NCI-H345 treated with DMSO at 0.1 percent for 48 hours (cell line): ENCODE data around the gene PPHLN1.
"Not testable (repeated sequence)": the region's sequence is repeated elsewhere in the genome, so short reads cannot be mapped to it uniquely, and the experiment has no call there.

Experiments used
- DNase-seq: peaks from one replicate; lab custom pipeline; 2025; ENCODE audit not compliant: unreplicated experiment; lab: John Stamatoyannopoulos, UW

The PPHLN1 gene

GRCh38 chr12:42365486-42365885 is 39.5 kb downstream of the PPHLN1 start:
- DNase-seq = no peak

GRCh38 chr12:42370013-42370412 is 44.0 kb downstream of the PPHLN1 start:
- DNase-seq = no peak

GRCh38 chr12:42372154-42372791 is 46.3 kb downstream of the PPHLN1 start:
- DNase-seq = peak; percentile 4

GRCh38 chr12:42373669-42374068 is 47.7 kb downstream of the PPHLN1 start:
- no peak for DNase-seq

GRCh38 chr12:42380733-42381132 is 54.8 kb downstream of the PPHLN1 start:
- no peak for DNase-seq

GRCh38 chr12:42382013-42382696 is 56.2 kb downstream of the PPHLN1 start:
- DNase-seq = no peak

- DNase-seq = no peak
Measured at GRCh38 chr12:42385326-42385841, 59.4 kb downstream of the PPHLN1 start.

- no peak for DNase-seq
Measured at GRCh38 chr12:42386308-42386707, 60.3 kb downstream of the PPHLN1 start.

GRCh38 chr12:42388086-42388485 is 62.1 kb downstream of the PPHLN1 start:
- DNase-seq = not testable (repeated sequence)

- no peak for DNase-seq
Measured at GRCh38 chr12:42394429-42394828, 68.5 kb downstream of the PPHLN1 start.

GRCh38 chr12:42396473-42397259 is 70.7 kb downstream of the PPHLN1 start:
- DNase-seq = no peak

GRCh38 chr12:42402821-42403411 is 76.9 kb downstream of the PPHLN1 start:
- no peak for DNase-seq

- no peak for DNase-seq
Measured at GRCh38 chr12:42407306-42407705, 81.3 kb downstream of the PPHLN1 start.

- DNase-seq = no peak
Measured at GRCh38 chr12:42409471-42409870, 83.5 kb downstream of the PPHLN1 start.

- DNase-seq = no peak
Measured at GRCh38 chr12:42410340-42410739, 84.4 kb downstream of the PPHLN1 start.

GRCh38 chr12:42420395-42420794 is 94.4 kb downstream of the PPHLN1 start:
- no peak for DNase-seq

- no peak for DNase-seq
Measured at GRCh38 chr12:42421844-42422779, 96.1 kb downstream of the PPHLN1 start.

GRCh38 chr12:42422785-42423184 is 96.8 kb downstream of the PPHLN1 start:
- no peak for DNase-seq

- no peak for DNase-seq
Measured at GRCh38 chr12:42426746-42427145, 100.8 kb downstream of the PPHLN1 start.

GRCh38 chr12:42428850-42429249 is 102.9 kb downstream of the PPHLN1 start:
- no peak for DNase-seq
